OCI-LY3 (cell line): ENCODE results near the gene MRRF.

Source experiments
- EZH2phosphoT487 ChIP-seq: fragments of 200-600 bp; shearing (Covaris generic); IDR thresholded peaks from 2 replicates; pipeline ENCODE4 v1.6.1; 2018; ENCODE audit warnings: antibody characterized with exemption, mixed run types, low read depth
- TF ChIP-seq, protein P1 (sequence below): fragments of 200-600, 300-600 bp; sonication (generic); IDR thresholded peaks from 2 replicates; pipeline ENCODE4 v1.5.1; 2014; ENCODE audit warnings: antibody characterized with exemption, low read length, low read depth

DNA sequence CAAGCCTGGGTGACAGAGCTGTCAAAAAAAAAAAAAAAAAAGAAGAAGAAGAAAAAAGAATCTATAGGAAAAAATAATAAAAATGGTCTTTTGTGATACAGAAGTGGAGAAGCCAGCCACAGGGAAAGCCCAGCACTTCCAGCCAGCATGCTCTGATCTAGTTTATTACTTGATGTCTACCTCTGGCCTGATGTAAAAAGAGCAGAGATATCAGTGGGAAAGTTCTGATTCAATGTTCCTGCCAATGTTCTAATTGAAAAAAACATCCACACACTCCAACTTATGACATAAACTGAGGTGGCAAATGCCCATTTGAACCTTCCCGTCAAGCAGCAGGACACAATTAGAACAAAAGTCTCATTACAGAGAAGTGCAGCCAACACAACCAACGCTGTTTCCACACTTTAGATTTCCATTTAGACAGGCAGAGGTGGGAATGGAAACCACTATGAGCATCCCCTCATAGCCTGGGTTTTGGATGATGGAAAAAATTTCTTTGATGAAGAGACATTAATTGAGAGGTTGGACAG is 5.7 kb upstream of the MRRF start:
- TF ChIP-seq, protein P1, sequence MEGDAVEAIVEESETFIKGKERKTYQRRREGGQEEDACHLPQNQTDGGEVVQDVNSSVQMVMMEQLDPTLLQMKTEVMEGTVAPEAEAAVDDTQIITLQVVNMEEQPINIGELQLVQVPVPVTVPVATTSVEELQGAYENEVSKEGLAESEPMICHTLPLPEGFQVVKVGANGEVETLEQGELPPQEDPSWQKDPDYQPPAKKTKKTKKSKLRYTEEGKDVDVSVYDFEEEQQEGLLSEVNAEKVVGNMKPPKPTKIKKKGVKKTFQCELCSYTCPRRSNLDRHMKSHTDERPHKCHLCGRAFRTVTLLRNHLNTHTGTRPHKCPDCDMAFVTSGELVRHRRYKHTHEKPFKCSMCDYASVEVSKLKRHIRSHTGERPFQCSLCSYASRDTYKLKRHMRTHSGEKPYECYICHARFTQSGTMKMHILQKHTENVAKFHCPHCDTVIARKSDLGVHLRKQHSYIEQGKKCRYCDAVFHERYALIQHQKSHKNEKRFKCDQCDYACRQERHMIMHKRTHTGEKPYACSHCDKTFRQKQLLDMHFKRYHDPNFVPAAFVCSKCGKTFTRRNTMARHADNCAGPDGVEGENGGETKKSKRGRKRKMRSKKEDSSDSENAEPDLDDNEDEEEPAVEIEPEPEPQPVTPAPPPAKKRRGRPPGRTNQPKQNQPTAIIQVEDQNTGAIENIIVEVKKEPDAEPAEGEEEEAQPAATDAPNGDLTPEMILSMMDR = no peak
- TF ChIP-seq EZH2phosphoT487 = no peak
